HG03025 (cell line): ENCODE results near the gene TBC1D1.
"Not testable (repeated sequence)": the region's sequence is repeated elsewhere in the genome, so short reads cannot be mapped to it uniquely, and the experiment has no call there.

Experiments used
- ATAC-seq: cut with Tn5 transposase; IDR thresholded peaks from one replicate; pipeline ENCODE4 v1.9.1; 2021; ENCODE audit warnings: mild to moderate bottlenecking, moderate library complexity; ENCODE audit not compliant: unreplicated experiment, low FRiP score

The TBC1D1 gene

DNA sequence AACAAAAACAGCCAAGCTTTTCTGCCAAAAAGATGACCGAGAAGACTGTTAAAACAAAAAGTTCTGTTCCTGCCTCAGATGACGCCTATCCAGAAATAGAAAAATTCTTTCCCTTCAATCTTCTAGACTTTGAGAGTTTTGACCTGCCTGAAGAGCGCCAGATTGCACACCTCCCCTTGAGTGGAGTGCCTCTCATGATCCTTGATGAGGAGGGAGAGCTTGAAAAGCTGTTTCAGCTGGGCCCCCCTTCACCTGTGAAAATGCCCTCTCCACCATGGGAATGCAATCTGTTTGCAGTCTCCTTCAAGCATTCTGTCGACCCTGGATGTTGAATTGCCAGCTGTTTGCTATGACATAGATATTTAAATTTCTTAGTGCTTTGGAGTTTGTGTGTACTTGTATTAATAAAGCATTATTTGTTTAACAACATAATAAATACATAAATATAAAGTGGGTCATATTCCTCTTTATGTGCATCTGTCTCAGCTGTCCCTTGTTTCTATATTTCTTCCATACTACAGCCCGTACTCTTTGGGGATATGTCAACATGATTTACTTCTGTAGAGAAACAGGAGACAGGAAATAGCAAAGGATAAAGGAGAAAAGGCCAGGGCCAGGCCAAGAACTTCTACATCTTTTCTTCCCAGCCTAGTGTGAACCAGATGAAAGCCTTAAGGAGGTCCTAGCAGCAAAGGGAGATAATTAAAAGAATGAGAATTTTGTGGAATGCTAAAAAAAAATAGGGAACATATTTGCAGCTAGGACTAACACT, 70.0 kb downstream of the TBC1D1 start:
- no peak for ATAC-seq

DNA sequence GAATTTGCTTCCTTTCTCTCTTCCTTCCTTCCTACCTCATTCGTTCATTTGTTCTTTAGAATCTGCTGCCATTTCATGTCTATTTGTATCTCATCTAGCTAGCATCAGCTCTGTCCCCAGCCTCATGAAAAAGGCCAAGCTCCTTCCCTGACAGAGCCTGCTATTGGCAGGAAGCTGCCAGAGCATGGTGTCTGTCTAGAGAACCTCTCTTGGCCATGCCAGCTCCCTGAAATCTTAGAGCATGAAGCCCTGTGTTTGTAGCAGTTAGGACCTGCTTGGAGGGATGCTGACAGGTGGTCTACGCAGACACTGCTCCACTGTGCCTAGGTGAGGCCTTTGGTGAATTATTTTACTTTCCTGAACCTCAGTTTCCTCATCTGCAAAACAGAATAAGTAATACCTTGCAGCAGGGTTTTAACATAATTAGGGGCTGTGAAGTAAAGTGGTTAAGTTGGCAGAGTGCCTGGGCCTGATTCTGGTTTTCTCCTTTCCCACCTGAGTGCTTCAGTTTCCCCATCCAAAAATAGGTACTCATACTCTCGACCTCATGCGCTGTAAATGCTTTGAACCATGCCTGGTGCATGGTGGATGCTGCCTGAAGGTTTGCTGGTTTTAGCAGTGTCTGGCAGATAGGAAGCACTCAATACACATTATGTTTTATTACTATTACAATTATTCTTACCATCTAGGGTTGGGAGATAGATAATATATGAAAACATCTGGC, 74.0 kb downstream of the TBC1D1 start:
- ATAC-seq, result peak; percentile 55

DNA sequence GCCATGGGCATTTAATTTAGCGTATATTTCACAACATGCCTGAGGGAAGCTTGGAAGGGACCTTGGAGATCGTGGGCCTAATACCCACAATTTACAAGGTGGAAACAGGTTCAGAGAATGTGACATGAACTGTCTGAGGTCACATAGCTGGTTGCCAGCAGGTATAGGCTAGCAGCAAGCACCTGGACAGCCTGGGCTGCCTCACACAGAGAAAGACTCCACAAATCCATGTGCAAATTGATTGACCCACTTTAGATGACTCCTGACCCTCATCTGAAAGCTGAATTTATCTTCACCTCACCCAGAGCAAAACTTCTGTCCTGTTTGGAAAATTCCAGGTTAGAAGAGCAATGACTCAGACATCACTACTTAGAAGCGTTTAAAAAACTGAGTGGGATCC, 75.2 kb downstream of the TBC1D1 start:
- no peak for ATAC-seq

DNA sequence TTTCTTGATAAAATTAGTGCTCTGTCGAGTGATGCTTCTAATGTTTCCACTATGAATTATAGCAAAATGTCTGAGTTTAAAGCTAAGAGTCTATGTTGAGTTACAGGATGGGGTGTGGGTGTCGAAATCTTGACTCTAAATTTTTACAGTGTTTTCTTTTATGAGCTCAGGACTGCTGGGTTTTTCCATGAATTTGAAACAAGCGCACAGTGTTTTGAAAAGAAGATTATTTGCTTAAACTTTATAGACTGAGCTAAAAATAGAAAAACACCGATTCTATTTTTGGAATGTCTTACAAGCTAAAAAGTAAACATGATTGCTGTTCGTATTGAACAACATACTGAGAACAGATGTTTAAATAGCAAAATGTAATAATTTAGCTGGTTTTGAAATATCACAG, 76.9 kb downstream of the TBC1D1 start:
- no peak for ATAC-seq

DNA sequence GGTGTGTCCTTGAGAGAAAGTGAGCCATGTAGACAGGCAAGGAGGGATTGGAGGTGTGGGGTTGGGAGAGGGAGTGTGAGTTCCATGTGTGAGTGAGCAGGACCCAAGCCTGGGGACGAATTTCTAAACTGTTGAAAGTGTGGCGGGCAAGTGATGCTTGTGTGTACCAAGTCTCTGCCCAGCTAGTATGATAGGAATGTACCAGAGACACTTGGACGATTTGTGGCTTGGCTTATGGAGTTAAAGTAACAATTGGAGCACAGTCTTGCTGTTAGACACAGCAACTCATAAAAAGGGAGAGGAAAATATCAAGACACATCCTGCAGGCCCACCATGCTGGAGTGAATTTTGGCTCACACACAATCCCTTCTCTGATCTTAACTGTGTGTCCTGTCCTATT, 77.9 kb downstream of the TBC1D1 start:
- ATAC-seq, result no peak

DNA sequence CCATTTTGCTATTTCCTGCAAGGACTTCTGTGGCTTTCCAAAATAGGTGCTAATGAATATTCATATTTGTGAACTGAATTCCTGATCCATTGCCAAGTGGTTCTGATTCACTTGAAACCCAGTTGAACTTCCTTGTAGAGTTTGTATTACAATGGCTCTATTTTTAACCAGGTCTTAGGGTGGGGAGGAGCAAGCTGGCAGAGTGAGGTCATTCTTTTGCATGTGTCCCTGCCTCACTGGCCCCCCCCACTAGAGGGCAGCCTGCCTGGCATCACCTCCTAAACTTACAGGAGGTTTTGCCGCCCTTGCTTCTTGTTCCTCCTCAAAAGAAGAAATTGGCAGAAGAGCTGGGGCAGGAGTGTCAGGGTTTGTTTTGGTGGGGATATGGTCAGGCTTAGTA, 79.8 kb downstream of the TBC1D1 start:
- ATAC-seq, result no peak

DNA sequence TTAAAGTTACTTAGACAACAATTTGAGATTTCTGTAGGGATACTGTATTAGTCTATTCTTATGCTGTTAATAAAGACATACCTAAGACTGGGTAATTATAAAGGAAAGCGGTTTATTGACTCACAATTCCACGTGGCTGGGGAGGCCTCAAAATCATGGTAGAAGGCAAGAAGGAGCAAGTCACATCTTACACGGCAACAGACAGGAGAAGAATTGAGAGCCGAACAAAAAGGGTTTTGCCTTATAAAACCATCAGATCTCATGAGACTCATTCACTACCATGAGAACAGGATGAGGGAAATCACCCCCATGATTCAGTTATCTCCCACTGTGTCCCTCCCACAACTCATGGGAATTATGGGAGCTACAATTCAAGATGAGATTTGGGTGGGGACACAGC, 80.3 kb downstream of the TBC1D1 start:
- ATAC-seq, result no peak

DNA sequence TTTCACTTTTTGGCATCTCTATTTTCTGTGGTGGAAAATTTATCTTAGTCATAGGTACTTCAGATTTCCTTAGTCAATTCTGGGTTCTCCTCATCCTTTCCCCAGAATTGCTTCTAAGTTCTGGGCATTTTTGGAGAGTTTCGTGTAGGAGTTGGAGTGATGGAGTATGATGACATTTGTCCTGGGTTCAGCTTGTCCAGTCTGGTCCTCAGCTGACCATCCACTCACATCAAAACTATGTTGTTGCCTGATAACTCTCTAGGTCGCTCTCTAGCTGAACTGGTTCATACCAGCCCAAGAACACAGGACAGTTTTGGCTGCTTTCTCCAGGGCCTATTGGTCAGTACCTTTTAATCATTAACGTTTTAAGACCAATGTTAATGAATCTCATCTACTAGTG, 82.6 kb downstream of the TBC1D1 start:
- no peak for ATAC-seq

DNA sequence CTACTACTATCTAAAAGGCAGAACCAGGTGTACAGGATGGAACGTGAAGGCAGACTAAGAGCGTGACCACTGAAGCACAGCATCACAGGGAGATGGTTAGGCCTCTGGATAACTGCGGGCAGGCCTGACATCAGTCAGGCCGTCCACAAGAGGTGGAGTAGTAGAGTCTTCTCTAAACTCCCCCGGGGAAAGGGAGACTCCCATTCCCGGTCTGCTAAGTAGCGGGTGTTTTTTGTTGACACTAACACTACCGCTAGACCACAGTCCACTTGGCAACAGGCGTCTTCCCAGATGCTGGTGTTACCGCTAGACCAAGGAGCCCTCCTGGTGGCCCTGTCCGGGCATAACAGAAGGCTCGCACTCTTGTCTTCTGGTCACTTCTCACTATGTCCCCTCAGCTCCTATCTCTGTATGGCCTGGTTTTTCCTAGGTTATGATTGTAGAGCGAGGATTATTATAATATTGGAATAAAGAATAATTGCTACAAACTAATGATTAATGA, 84.5 kb downstream of the TBC1D1 start:
- not testable (repeated sequence) for ATAC-seq

DNA sequence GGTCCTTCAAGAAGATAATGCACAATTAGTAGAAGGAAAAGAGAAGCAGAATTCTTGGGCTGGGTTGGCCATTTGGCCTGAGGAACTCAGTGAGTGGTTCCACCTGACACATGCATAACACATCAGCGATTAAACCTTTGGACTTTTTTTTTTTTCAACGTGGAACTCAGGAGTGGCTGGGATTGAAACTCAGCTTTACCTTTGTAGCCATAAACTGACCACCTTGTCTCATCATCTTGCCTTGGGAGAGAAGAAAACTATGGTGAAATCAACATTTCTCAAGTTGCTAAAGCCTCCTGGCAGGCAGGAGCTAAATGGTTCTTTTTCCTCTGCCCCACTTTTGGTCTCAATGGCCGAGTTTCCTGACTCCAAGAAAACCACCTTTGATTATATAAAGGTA, 85.6 kb downstream of the TBC1D1 start:
- ATAC-seq, result no peak

DNA sequence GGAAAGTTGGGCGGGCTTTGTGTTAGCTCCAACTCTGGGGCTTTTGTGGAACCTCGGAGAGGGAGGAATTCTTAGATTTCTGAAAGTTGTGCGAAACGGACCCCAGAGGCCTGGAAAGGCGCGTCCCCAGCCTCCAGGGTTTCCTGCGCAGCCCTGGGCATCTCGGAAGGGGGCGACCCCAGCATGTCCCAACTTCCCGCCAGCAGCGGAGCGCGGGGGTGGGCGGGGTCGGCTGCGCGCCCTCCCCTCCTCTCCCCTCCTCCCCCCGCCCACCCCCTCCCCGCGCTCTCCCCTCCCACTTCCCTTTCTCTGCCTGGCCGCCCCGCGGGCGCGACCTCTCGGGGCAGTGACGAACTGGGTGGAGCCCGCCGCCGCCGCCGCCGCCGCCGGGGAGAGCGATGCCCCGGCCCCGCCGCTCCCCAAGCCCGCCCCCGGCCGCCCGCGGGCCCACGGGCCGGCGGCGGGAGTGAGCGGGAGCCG, 86.1 kb downstream of the TBC1D1 start:
- peak; percentile 72 for ATAC-seq

DNA sequence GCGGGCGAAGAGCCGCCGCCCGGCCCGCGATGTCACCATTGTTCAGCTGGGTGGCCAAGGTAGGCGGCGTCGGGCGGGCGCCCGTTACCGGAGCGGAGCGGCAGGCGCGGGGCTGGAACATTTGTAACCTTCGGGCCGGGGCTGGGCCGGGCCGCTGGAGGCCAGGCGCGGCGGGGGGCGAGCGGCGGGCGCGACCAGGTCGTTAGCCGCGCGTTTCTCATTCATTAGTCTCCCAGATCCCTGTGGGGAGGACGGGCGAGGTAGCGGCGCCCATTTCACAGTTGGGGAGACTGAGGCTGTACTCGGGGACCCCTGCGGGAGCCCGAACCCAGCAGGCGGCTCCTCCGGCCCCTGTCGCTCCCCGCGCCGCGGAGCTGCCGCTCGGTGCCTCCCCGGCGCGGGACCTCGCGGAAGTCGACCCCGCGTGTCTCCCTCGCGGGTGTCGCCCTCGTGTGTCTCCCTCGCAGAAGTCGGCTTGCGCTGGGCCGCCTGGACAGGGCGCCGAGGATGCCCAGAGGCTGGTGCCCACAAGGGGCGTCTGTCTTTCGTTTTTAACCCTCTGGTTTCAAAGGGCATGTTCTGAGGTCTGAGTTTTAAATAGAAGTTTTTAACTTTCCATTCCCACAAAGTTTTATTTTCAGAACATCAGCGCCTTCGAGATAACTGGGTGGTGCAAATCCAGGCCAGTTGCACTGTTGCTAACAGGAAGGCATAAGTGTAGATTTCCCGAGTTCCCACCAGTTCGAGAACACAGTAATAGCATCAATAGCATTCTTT, 86.8 kb downstream of the TBC1D1 start:
- ATAC-seq, result peak; percentile 71

DNA sequence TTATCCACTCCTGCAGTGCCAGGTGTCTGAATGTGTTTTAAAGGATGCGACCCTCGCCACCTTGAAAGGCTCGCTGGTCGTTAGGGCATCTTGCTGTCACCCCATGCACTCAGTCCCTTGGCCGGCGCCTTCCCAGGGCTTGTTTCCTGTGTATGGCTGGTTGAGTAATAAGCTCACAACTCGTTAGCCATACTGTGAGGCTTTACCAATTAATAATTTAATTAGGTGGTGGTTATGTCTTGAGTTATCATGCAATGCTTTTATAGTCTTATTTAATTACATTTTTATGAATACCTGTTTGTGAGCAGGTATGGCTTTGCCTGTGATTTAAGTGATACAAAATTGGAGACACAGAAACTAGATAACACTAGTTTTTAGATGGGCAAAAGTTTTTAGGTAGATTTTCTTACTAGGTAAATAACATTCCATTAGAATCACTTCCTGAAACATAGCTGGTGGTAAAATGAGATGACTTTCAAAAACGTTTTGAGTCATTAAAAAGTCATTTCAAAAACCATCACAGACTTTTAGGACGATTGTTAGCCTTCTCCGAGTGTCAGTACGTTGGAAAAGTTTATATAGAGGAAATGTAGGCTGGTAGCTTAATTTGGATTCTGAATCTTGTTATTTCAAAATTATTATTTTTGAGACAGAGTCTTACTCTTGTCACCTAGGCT, 87.5 kb downstream of the TBC1D1 start:
- ATAC-seq, result peak; percentile 13

DNA sequence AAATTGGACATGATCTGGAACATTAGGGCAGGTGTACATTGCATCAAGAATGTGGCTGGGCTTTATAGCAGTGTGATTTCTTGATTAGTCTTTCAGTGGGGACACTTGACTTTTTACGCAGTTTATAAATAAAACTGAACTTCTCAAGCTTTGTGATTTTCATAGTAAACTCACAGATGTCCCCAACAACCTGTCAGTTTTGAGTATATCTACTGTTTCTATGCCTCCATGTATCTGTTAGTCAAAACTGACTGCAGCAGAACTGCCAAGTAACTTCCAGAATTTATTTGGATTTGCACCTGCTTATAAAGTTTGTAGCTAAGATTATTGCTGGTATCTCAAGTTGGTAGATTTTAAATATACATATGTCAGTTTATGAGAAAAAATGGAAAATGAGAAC, 89.4 kb downstream of the TBC1D1 start:
- ATAC-seq, result no peak

DNA sequence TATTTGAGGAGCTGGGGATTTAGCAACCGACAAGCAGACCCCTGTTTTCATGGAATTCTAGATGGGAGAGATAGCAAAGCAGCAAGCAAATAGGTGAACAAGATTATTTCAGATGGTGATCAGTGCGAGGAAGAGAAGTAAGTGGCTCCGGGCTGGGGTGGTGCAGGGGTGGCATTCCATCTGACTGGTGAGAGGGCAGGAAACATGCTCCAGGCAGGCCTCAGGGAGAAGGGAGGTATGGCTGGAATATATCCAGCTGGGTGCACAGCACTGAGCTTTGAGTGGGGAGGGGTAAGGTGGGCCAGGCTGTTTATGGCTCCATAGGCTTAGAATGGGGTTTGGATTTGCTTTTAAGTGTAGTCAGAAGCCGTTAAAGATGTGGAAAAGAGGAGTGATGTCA, 90.5 kb downstream of the TBC1D1 start:
- ATAC-seq, result no peak

DNA sequence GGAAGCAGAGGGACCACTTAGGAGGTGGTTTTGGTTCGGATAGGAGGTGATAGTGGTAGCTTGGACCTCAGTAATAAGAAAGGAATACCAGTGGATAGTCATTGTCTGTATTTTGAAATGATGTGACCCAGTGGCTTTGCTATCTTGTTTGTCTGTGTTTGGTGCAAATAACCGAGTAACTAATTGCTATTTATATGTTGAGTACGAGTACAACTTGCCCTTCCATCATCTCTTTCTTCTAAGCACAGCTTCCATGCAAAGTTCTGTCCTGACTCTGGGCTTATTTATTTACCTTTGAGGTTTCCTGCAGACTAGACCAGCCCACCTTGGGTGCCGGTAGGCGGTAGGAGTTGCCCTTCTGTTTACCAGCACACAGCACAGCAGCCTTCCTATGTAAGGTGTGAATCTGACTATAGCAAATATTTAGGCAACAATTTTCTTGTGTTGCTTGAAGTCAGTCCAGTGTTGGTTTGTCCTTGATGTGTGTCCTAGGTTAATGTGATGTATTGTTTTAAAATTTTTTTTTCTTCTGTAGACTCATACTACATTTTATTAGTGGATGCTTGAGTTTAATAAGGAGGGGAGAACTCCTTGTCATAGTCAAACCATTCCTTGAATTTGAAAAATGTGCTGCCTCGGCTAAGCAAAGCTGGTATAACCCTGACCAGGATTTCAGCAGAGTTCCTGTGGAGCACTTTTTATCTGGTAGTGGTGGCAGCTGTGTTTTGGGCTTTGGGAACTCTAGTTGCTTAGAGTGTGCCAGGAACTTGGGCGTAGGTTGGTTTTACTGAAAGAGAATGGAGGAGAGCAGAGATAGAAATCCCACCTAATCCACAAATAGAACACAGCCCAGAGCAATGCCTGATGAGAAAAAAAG, 91.2 kb downstream of the TBC1D1 start:
- no peak for ATAC-seq

DNA sequence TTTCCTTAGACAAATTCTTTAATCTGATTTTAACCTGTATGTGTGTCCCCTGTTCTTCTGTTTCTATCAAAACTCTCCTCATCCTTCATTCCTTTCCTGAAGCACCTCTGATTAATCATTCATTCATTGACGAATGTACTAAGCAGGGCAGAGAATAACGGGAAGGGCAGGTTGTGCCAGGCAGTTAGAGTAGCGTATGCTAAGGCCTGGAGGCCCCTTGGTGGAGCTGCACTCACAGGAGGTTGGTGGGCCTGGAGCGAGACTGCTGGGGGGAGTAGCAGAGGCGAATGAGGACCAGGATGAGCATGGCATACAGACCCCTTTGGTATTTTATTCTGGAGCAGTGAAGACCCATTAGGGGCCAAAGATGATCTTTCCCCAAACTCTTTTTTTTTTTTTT, 91.9 kb downstream of the TBC1D1 start:
- ATAC-seq, result no peak

DNA sequence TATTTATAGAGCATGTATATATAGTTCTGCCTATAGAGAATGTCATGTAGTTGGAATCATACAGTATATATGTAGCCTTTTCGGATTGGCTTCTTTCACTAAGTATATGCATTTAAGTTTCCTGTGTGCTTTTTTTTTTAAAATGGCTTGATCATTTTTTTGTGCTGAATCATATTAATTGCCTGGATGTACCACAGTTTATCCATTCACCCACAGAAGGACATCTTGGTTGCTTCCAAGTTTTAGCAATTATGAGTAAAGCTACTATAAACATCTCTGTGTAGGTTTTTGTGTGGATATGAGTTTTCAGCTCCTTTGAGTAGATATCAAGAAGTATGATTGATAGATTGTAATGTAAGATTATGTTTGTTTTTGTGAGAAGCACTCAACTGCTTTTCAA, 93.1 kb downstream of the TBC1D1 start:
- no peak for ATAC-seq

DNA sequence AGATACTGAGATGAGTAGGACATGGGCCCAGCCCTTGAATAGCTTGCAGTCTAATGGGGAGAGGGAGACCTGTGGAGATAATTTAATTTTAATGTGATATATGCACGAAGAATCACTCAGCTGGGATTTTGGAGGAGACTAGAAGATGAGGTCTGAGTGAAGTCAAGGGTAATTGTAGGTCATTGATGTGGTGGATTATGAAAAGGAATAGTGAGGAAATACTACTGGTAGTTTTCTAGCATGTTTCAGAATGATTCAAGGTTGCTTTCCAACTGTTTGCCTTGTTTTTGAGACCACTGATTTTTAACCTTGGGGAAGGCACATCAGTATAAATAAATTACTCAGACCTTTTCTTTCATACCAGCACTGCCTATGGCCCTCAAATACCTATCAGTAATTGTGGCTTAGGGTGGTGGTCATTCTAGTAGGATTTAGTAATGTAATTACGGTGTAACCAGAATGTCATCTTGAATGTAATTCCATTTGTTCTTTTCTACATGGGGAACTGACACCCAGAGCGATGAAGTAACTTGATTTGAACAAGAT, 94.9 kb downstream of the TBC1D1 start:
- no peak for ATAC-seq
